ENCODE measurements around the gene ZNF280D. TPM values are rescaled to one million over a fixed set of nuclear protein-coding genes. Genes with fewer than 3 reads are reported as not detected.

The ZNF280D gene
- total and polyA plus RNA-seq, 2 of the 4 experiments (the other 2 are of a cell fraction), result 8.3 to 21.0 TPM

DNA sequence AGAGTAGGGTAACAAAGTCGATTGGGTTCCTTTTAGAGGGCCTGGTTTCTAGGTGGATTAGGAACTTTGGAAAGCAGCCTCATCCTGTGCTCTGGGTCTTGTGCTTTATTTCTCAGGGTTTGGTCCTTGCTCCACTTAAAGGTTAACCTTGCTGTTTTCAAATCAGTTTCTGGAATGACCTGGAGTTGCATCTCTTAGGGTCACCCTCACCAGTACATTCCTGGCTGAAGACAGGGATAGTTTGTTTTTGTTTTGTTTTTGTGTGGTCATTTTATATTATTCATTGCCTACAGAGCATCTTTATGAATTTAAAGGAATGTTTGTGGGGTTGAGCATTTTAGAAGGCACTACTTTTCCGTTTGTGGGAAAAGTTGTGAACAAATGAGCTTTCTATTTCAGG is 45.5 kb upstream of the ZNF280D start:
- ATAC-seq (ENCODE audit: low read depth) (no peak), DNase-seq (no peak)
- WGBS, 2 experiments (ENCODE audit: extremely low coverage in 2 of 2, insufficient read length in 1 of 2), result no CpG with 5 or more reads among the region's 2 CpGs
- H2BK5ac ChIP-seq (ENCODE audit: low read depth, low read length, poor library complexity, severe bottlenecking), result no peak overlapping the region
- H3K27ac ChIP-seq (ENCODE audit: insufficient read depth, low read length), result no peak overlapping the region
- no peaks in the 10 kb centered on the region for H3K4me1 ChIP-seq (ENCODE audit: control insufficient read depth, insufficient read depth, low read length)
- no peaks in the 10 kb centered on the region for H3K9me1 ChIP-seq (ENCODE audit: insufficient read depth, low read length)
- no peak overlapping the region for H2BK15ac ChIP-seq (ENCODE audit: low read depth, low read length)
- H3K56ac ChIP-seq (ENCODE audit: extremely low read depth, insufficient read depth, low read length), result no peak overlapping the region
- H2AK5ac ChIP-seq (ENCODE audit: low read depth, low read length), result no peak overlapping the region
- in situ Hi-C loops (cut with MboI; ENCODE audit: low sequenced_read_pairs) (no loop called here), intact Hi-C loops (cut with micrococcal nuclease) (no loop called here), dilution Hi-C loops (cut with HindIII; ENCODE audit: low sequenced_read_pairs, unreplicated experiment) (no loop called here)
- BruUV-seq (replicated peaks), result no TSS peak
- H3K9ac ChIP-seq (ENCODE audit: low read depth, low read length), result no peak overlapping the region
- no peaks in the 10 kb centered on the region for H3K79me1 ChIP-seq (ENCODE audit: low read depth in 1 of 2, low read length in 2 of 2)
- H4K8ac ChIP-seq (ENCODE audit: low read depth in 2 of 2, low read length in 2 of 2), result no peak overlapping the region
- H3K27me3 ChIP-seq (ENCODE audit: control insufficient read depth, insufficient read depth, low read length), result no peaks in the 10 kb centered on the region
- no peaks in the 10 kb centered on the region for H3K9me3 ChIP-seq (ENCODE audit: control insufficient read depth, insufficient read depth, low read length)
- H2BK20ac ChIP-seq (ENCODE audit: low read depth, low read length), result no peak overlapping the region
- H2AK9ac ChIP-seq (replicated peaks; ENCODE audit: low read depth, low read length, poor library complexity), result no peak overlapping the region
- H4K91ac ChIP-seq (ENCODE audit: insufficient read depth, low read depth, low read length), result no peak overlapping the region
- no peak overlapping the region for H3K4me2 ChIP-seq (ENCODE audit: low read depth, low read length)
- no peak overlapping the region for H2AFZ ChIP-seq (replicated peaks; ENCODE audit: low read length, poor library complexity)
- no peak overlapping the region for H4K5ac ChIP-seq (ENCODE audit: low read depth, low read length)
- no peak overlapping the region for H3K4ac ChIP-seq (ENCODE audit: low read depth, low read length)
- no peaks in the 10 kb centered on the region for H3K36me3 ChIP-seq (ENCODE audit: control insufficient read depth, insufficient read depth, low read length)
- H3K4me3 ChIP-seq (ENCODE audit: insufficient read depth, low read depth, low read length), result no peak overlapping the region
- H3K14ac ChIP-seq (replicated peaks; ENCODE audit: low read depth, low read length), result no peak overlapping the region
- H3K23ac ChIP-seq (ENCODE audit: low read depth, low read length), result no peak overlapping the region
- ChIA-PET CTCF (no interaction called here), POLR2A (ENCODE audit: unreplicated experiment) (no interaction called here)
- no peak overlapping the region for H3K18ac ChIP-seq (ENCODE audit: low read depth, low read length)
- no peaks in the 10 kb centered on the region for H4K20me1 ChIP-seq (ENCODE audit: insufficient read depth, low read length)
- no peak overlapping the region for H2BK120ac ChIP-seq (ENCODE audit: low read depth, low read length)
- TF ChIP-seq, protein P1, sequence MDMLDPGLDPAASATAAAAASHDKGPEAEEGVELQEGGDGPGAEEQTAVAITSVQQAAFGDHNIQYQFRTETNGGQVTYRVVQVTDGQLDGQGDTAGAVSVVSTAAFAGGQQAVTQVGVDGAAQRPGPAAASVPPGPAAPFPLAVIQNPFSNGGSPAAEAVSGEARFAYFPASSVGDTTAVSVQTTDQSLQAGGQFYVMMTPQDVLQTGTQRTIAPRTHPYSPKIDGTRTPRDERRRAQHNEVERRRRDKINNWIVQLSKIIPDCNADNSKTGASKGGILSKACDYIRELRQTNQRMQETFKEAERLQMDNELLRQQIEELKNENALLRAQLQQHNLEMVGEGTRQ (IDR thresholded peaks at IDR 0.05; ENCODE audit: low read depth, low read length), result no peak
- TF ChIP-seq FOS (IDR thresholded peaks at IDR 0.05; ENCODE audit: low read depth, low read length), result no peak
- TF ChIP-seq MXI1 (IDR thresholded peaks at IDR 0.05; ENCODE audit: borderline replicate concordance, low read depth, low read length), result no peak
- no peak for TF ChIP-seq POLR2A (IDR thresholded peaks at IDR 0.05; ENCODE audit: low read depth, low read length)
- TF ChIP-seq CHD1 (IDR thresholded peaks at IDR 0.05; ENCODE audit: low read depth, low read length), result no peak
- no peak for TF ChIP-seq MAFK (IDR thresholded peaks at IDR 0.05; ENCODE audit: low read depth, low read length)
- TF ChIP-seq RFX5 (IDR thresholded peaks at IDR 0.05; ENCODE audit: low read depth, low read length), result no peak
- TF ChIP-seq, protein P2, sequence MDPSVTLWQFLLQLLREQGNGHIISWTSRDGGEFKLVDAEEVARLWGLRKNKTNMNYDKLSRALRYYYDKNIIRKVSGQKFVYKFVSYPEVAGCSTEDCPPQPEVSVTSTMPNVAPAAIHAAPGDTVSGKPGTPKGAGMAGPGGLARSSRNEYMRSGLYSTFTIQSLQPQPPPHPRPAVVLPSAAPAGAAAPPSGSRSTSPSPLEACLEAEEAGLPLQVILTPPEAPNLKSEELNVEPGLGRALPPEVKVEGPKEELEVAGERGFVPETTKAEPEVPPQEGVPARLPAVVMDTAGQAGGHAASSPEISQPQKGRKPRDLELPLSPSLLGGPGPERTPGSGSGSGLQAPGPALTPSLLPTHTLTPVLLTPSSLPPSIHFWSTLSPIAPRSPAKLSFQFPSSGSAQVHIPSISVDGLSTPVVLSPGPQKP (IDR thresholded peaks at IDR 0.05; ENCODE audit: borderline replicate concordance, low read depth, low read length), result no peak
